Measurements from ENCODE around the gene PQBP1.

PQBP1 gene

DNA sequence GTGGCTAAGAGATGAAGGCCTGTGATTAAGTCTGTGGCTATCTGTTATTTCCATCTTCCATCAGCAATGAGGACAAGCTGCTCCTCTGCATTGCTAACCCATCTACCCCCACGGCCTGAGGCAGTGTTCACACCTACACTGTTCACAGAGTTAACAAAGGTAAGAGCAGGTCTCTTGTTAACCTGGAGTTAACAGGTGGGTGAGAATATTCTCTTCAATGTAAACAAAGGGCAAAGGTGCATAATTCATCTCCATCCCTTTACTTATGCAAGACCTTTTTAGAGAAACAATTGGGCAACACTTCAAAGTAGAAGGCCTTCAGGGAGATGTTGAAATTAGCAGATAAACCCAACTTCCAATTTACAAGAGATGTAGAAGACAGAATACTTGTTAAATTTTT is 10.9 kb downstream of the PQBP1 start:
- Histone ChIP-seq H3K4me3 (ENCODE audit: low read depth, low read length) (no peak overlapping the region), H3K9me3 (no peaks in the 10 kb centered on the region), H3K36me3 (no peaks in the 10 kb centered on the region), H3K27me3 (no peaks in the 10 kb centered on the region), H3K4me1 (no peaks in the 10 kb centered on the region)
- TF ChIP-seq, protein P1, sequence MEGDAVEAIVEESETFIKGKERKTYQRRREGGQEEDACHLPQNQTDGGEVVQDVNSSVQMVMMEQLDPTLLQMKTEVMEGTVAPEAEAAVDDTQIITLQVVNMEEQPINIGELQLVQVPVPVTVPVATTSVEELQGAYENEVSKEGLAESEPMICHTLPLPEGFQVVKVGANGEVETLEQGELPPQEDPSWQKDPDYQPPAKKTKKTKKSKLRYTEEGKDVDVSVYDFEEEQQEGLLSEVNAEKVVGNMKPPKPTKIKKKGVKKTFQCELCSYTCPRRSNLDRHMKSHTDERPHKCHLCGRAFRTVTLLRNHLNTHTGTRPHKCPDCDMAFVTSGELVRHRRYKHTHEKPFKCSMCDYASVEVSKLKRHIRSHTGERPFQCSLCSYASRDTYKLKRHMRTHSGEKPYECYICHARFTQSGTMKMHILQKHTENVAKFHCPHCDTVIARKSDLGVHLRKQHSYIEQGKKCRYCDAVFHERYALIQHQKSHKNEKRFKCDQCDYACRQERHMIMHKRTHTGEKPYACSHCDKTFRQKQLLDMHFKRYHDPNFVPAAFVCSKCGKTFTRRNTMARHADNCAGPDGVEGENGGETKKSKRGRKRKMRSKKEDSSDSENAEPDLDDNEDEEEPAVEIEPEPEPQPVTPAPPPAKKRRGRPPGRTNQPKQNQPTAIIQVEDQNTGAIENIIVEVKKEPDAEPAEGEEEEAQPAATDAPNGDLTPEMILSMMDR (IDR thresholded peaks at IDR 0.05; ENCODE audit: low read depth, low read length), result no peak
- DNase-seq, result no peak

DNA sequence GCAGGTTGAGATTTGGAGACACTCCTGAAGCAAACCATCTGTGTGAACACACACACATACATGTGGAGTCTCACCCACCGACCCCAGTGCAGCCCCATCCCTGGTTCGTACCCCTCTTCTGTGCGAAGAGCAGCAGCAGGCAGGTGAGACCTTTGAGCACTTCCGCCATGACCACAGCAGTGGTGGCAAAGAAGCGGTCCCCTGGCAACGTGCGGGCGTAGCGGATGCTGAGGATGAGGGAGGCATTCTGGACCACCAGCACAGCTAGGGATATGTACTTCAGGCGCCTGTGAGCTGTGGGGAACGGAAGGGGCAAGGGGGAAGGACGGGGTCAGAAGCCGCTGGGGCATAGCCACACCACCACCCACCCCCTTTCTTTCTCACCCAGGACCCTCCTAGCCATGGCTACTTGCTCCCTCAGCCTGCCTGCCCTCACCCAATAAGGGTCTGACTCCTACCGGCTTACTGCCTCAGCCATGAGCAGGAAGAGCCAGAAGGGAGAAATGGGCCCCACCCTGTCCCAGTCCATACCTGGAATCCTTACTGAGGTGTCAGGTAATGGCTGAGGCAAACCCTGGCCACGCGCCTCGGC is 12.1 kb downstream of the PQBP1 start:
- TF ChIP-seq, protein P1 (IDR thresholded peaks at IDR 0.05; ENCODE audit: low read depth, low read length), result no peak
- Histone ChIP-seq H3K9me3 (no peaks in the 10 kb centered on the region), H3K4me1 (no peaks in the 10 kb centered on the region), H3K36me3 (no peaks in the 10 kb centered on the region), H3K27me3 (no peaks in the 10 kb centered on the region), H3K4me3 (ENCODE audit: low read depth, low read length) (no peak overlapping the region)
- DNase-seq, result no peak

DNA sequence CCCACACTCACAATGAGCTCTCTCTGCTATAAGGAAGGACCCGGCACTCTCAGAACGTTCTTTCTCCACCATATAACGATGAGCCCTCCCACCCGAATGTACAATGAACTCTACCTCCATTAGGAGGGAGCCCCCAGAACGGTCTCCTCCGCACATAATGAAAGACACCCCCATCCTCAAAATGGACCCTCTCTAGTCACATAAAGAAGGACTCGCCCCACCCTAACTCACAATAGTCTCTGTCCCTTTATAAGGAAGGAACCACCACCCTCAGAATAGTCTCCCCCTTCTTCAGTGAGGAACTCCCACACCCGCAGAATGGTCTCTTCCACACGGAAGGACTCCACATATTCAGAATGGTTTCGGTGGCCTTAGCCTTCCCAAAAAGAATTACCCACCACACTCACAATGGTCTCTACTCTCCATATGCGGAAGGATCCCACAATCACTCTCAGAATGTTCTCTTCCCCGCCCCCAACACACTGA is 13.2 kb downstream of the PQBP1 start:
- Histone ChIP-seq H3K4me1 (no peaks in the 10 kb centered on the region), H3K36me3 (no peaks in the 10 kb centered on the region), H3K27me3 (no peaks in the 10 kb centered on the region), H3K4me3 (ENCODE audit: low read depth, low read length) (peak overlapping the region; percentile 73), H3K9me3 (no peaks in the 10 kb centered on the region)
- no peak for DNase-seq
- TF ChIP-seq, protein P1 (IDR thresholded peaks at IDR 0.05; ENCODE audit: low read depth, low read length), result no peak

DNA sequence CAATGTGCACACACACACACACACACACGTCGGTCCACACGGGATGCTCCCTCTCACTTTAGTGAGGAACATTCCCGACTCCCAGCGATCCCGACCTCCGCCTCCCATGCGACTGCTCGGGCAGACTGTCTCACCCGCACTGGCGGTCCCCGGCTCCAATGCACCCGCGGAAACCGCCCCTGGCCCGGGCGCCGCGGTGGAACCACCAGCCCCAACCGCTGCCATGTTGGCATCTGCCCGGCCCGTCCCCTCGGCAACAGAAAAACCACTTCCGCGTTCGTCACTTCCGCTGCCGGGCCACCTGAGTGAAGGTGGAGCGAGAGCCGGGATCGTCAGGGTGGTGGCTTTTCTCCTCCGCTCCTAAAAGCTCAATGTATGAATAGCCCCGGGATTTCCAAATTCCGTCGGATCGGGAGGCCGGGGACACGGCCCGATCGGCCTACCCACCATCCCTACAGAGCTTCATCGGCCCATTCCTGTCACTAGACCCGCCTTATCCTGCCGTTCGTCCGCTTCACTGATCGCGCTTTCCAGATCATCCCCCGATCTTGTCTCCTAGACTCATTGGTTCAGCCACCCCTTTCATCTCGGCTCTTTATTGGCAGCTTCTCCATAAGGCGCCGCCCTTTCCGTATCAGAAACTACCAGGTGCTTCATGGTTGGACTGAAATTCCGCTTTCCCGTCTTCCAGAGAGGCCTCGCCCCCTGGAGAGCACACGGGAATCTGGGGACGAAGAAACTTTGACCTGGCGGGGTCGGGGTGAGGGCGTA is 13.9 kb downstream of the PQBP1 start, which contains the start of gene SLC35A2:
Gene SLC35A2, minus strand, starts transcription at position 235 of the 771 bp plus-strand sequence. Its CDS starts 10 bp downstream, at position 225.
- peak; percentile 72 for DNase-seq

DNA sequence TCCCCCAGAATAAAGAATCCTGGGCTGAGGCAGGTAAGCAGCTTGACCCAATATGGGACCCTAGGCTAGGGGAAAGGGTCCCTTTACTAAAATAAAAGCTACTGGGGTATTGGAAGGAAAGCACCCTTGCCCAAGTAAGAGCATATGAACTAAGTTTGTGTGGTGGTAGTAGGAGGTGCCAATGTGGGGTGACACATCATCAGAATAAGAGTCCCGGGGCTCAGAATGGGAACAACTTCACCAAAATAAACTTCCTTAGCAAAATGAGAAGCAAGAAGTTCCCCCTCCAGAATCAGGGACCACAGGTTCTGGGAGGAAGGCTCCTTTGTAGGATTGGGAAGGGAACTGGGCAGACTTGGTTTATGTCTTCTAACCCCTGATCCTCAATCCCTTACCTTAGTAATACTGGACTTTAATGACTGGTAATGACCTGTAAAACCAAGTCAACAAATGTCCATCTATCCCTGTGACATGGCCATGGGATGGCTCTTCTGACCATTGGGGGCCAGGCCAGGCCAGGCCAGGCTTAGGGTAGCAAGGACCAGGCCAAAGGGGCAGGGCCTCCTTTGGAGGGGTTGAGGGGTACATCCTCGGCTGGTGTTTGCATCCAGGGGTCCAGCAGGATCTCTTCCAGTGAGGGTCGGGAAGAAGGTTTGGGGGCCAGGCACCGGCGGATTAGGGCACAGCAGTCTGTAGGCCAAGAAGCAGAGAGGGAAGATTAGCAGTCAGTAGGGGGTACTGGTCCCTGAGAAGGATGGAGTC is 16.1 kb downstream of the PQBP1 start:
- no peaks in the 10 kb centered on the region for H3K27me3 ChIP-seq
- H3K36me3 ChIP-seq, result no peaks in the 10 kb centered on the region
- no peaks in the 10 kb centered on the region for H3K4me1 ChIP-seq
- DNase-seq, result no peak
- no peaks in the 10 kb centered on the region for H3K9me3 ChIP-seq
- TF ChIP-seq, protein P1 (IDR thresholded peaks at IDR 0.05; ENCODE audit: low read depth, low read length), result no peak
- no peak overlapping the region for H3K4me3 ChIP-seq (ENCODE audit: low read depth, low read length)

More for the DNA sequence above, 13.9 kb downstream of the PQBP1 start, which contains the start of gene SLC35A2:
- no peaks in the 10 kb centered on the region for H3K4me1 ChIP-seq
- no peaks in the 10 kb centered on the region for H3K9me3 ChIP-seq
- H3K27me3 ChIP-seq, result no peaks in the 10 kb centered on the region
- peak within 1 kb of the TSS; percentile 73 for H3K4me3 ChIP-seq (ENCODE audit: low read depth, low read length)
- TF ChIP-seq, protein P1 (IDR thresholded peaks at IDR 0.05; ENCODE audit: low read depth, low read length), result no peak
- H3K36me3 ChIP-seq, result no peaks in the 10 kb centered on the region

Data from BE2C (cell line).